Ishikawa (cell line): Measurements from ENCODE around the gene PRR36.

Experiments
- CREB1 ChIP-seq: IDR thresholded peaks from 2 replicates; pipeline ENCODE4 v1.6.1; 2012; ENCODE audit warnings: low read depth
- EGR1 ChIP-seq: IDR thresholded peaks from 2 replicates; pipeline ENCODE4 v1.6.1; 2012
- EP300 ChIP-seq: IDR thresholded peaks from 2 replicates; pipeline ENCODE4 v1.6.1; 2012; ENCODE audit warnings: borderline replicate concordance
- FOXM1 ChIP-seq: IDR thresholded peaks from 2 replicates; pipeline ENCODE4 v1.6.1; 2012; ENCODE audit warnings: low read depth, borderline replicate concordance
- MAX ChIP-seq: IDR thresholded peaks from 2 replicates; pipeline ENCODE4 v1.6.1; 2012
- NFIC ChIP-seq: IDR thresholded peaks from 2 replicates; pipeline ENCODE4 v1.6.1; 2012
- RAD21 ChIP-seq: IDR thresholded peaks from 2 replicates; pipeline ENCODE4 v1.6.1; 2012; ENCODE audit warnings: low read depth
- REST ChIP-seq: IDR thresholded peaks from 2 replicates; pipeline ENCODE4 v1.6.1; 2012; ENCODE audit warnings: low read depth, mild to moderate bottlenecking
- TAF1 ChIP-seq: IDR thresholded peaks from 2 replicates; pipeline ENCODE4 v1.6.1; 2012; ENCODE audit warnings: low read depth, mild to moderate bottlenecking
- TEAD4 ChIP-seq: IDR thresholded peaks from 2 replicates; pipeline ENCODE4 v1.6.1; 2012
- USF1 ChIP-seq: IDR thresholded peaks from 2 replicates; pipeline ENCODE4 v1.6.1; 2012
- YY1 ChIP-seq: IDR thresholded peaks from 2 replicates; pipeline ENCODE4 v1.6.1; 2012; ENCODE audit warnings: low read depth

- TF ChIP-seq YY1 (no peak), REST (no peak), USF1 (no peak), EGR1 (no peak), CREB1 (no peak), EP300 (no peak), TAF1 (no peak), RAD21 (no peak), NFIC (no peak), FOXM1 (no peak), MAX (no peak), TEAD4 (no peak)
Measured at GRCh38 chr19:7863157-7863970, 10.8 kb downstream of the PRR36 start.
